DOHH2 (cell line): ENCODE measurements around the gene RAP1B.
A peak's percentile ranks its signal among the peaks of the same experiment; 100 is the strongest.

Experiments used
- H3F3A ChIP-seq: fragments of 200-600 bp; sonication (generic), shearing (Covaris generic); 2 replicates; pipeline ENCODE4 v1.6.0; 2016; ENCODE audit warnings: antibody characterized with exemption, mild to moderate bottlenecking; ENCODE audit not compliant: control insufficient read depth, insufficient read depth
- H3K27ac ChIP-seq: fragments of 200-600 bp; sonication (generic); 2 replicates; pipeline ENCODE4 v1.5.1; 2014; ENCODE audit warnings: low read depth, mild to moderate bottlenecking, low read length, moderate library complexity
- H3K27me3 ChIP-seq: fragments of 200-600 bp; sonication (generic); 2 replicates; pipeline ENCODE4 v1.6.1; 2014; ENCODE audit warnings: mild to moderate bottlenecking, low read length, mixed read lengths; ENCODE audit not compliant: control insufficient read depth
- H3K36me3 ChIP-seq: fragments of 200-600 bp; sonication (generic); 2 replicates; pipeline ENCODE4 v1.6.1; 2014; ENCODE audit warnings: mild to moderate bottlenecking, low read length, moderate library complexity, mixed read lengths; ENCODE audit not compliant: control insufficient read depth
- H3K4me1 ChIP-seq: fragments of 200-600 bp; sonication (generic); 2 replicates; pipeline ENCODE4 v1.6.1; 2014; ENCODE audit warnings: mild to moderate bottlenecking, low read length, mixed read lengths; ENCODE audit not compliant: control insufficient read depth
- H3K4me2 ChIP-seq: fragments of 200-600 bp; sonication (generic); 2 replicates; pipeline ENCODE4 v1.6.0; 2014; ENCODE audit warnings: mild to moderate bottlenecking, low read length, moderate library complexity
- H3K4me3 ChIP-seq: fragments of 200-600 bp; sonication (generic); 2 replicates; pipeline ENCODE4 v1.5.1; 2014; ENCODE audit warnings: mild to moderate bottlenecking, low read length, mixed read lengths
- H3K79me2 ChIP-seq: fragments of 200-600 bp; sonication (generic); 2 replicates; pipeline ENCODE4 v1.6.1; 2014; ENCODE audit warnings: mild to moderate bottlenecking, low read length, mixed read lengths; ENCODE audit not compliant: control insufficient read depth
- H3K9me2 ChIP-seq: fragments of 200-600 bp; sonication (generic); replicated peaks from 2 replicates; pipeline ENCODE4 v1.6.1; 2014; ENCODE audit warnings: mild to moderate bottlenecking, low read length, mixed read lengths; ENCODE audit not compliant: control insufficient read depth
- H3K9me3 ChIP-seq: fragments of 200-600 bp; sonication (generic); 2 replicates; pipeline ENCODE4 v1.6.1; 2014; ENCODE audit warnings: antibody characterized with exemption, low read length, mixed read lengths; ENCODE audit not compliant: control insufficient read depth, insufficient read depth
- H4K20me1 ChIP-seq: fragments of 200-600 bp; sonication (generic); 2 replicates; pipeline ENCODE4 v1.6.0; 2014; ENCODE audit warnings: low read depth, mild to moderate bottlenecking, antibody characterized with exemption, low read length, moderate library complexity; ENCODE audit not compliant: control insufficient read depth, insufficient read depth
- EZH2phosphoT487 ChIP-seq: fragments of 200-600 bp; sonication (generic); IDR thresholded peaks from 2 replicates; pipeline ENCODE4 v1.6.1; 2017; ENCODE audit warnings: borderline replicate concordance, mild to moderate bottlenecking, antibody characterized with exemption, low read length, moderate library complexity, mixed read lengths
- TF ChIP-seq, protein P1 (sequence below): fragments of 200-600 bp; sonication (generic); IDR thresholded peaks from one replicate; pipeline ENCODE4 v1.5.1; 2014; ENCODE audit warnings: antibody characterized with exemption, mild to moderate bottlenecking, low read depth, low read length; ENCODE audit not compliant: poor library complexity, severe bottlenecking

The RAP1B gene

DNA sequence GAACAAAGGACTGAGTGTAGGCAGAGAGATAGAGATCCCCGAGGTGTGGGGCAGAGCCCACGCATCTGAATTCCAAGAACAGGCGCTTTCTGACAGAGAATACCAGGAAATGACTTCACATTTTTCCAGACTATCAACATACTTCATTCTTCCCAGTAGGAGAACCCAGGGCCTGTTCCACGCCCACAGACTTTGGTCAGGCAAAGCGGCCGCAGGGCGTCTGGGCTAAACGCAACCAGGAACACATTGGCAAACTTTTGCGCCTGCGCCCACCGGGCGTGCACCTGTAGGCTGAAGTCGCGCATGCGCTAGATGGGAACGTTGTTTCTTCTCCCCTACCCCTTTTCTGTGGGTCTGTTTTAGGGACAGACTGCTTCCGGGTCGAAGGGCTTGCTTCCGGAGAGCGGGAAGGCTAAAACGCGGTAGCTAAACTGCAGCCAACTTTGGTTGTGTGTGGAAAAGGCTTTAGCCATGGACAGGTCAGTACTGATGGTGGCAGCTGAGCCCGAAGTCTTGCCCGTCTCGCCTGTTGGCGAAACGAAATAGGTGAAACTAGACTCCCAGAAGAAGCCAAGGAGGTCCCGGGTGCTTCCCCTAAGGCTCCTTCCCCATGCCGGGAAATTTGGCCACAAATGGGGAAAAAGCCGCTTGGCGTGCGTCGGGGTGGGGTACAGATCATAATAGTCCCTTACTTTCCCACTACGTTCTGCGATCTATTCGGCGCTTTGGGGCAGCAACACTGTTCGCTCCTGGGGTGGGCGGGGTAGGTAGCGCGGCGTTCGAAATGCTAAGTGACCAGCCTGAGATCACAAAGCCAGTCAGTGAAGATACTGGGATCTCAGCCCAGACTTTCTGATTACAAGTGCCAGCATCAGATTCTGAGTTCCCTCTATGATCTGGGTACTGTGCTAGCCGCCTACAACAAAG, 76.2 kb downstream of the RAP1B start, which contains the start of gene NUP107:
NUP107 (plus strand) TSS at position 384 of the 927 bp plus-strand sequence; CDS start at position 472, 88 bp downstream.
- Histone ChIP-seq H3K27ac (peak within 1 kb of the TSS; percentile 15; the same call in 1 of the 2 replicates), H3F3A (no peaks in the 10 kb centered on the region)

DNA sequence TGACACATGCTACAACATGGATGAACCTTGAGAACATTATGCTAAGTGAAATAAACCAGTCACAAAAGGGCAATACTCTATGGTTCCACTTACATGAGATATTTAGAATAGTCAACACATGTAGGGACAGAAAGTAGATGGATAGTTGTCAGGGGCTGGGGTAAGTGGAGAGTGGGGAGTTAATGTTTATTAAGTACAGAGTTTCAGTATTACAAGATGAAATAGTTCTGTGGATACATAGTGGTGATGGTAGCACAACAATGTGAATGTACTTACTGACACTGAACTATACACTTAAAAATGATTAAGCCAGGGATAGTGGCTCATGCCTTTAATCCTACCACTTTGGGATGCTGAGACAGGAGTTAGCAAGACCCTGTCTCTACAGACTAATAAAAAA, 84.8 kb downstream of the RAP1B start:
- peaks cover 84% of the 10 kb centered on the region for H3K36me3 ChIP-seq
- TF ChIP-seq, protein P1, sequence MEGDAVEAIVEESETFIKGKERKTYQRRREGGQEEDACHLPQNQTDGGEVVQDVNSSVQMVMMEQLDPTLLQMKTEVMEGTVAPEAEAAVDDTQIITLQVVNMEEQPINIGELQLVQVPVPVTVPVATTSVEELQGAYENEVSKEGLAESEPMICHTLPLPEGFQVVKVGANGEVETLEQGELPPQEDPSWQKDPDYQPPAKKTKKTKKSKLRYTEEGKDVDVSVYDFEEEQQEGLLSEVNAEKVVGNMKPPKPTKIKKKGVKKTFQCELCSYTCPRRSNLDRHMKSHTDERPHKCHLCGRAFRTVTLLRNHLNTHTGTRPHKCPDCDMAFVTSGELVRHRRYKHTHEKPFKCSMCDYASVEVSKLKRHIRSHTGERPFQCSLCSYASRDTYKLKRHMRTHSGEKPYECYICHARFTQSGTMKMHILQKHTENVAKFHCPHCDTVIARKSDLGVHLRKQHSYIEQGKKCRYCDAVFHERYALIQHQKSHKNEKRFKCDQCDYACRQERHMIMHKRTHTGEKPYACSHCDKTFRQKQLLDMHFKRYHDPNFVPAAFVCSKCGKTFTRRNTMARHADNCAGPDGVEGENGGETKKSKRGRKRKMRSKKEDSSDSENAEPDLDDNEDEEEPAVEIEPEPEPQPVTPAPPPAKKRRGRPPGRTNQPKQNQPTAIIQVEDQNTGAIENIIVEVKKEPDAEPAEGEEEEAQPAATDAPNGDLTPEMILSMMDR: no peak
- TF ChIP-seq EZH2phosphoT487: no peak
- H4K20me1 ChIP-seq: no peaks in the 10 kb centered on the region

More for the DNA sequence above, 76.2 kb downstream of the RAP1B start, which contains the start of gene NUP107:
- Histone ChIP-seq H4K20me1 (no peaks in the 10 kb centered on the region), H3K4me1 (peaks cover 23% of the 10 kb centered on the region), H3K9me2 (no peaks in the 10 kb centered on the region), H3K9me3 (no peaks in the 10 kb centered on the region), H3K4me2 (peak within 1 kb of the TSS; percentile 73), H3K79me2 (peaks cover 55% of the 10 kb centered on the region), H3K36me3 (peaks cover 35% of the 10 kb centered on the region), H3K27me3 (no peaks in the 10 kb centered on the region), H3K4me3 (peak within 1 kb of the TSS; percentile 76)
- TF ChIP-seq, protein P1: no peak
- no peak for TF ChIP-seq EZH2phosphoT487

DNA sequence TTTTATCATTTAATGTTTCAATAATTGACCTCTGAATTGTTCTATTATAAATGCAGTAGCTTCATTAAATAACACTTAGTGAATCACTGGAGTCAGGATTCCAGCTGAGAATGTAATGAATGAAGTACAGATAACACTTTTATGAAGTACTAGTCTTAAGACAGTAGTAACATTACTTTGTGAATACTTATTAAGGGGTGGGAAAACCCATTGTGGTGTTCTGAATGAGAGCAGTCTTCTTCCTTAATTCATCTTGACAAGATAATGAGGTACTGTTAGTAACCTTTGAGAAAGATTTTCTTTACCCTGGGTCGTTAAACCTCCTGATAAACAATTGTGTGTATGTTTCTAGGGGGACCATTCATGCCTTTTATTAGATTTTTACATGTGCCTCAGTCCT, 88.8 kb downstream of the RAP1B start:
- TF ChIP-seq, protein P1: no peak
- TF ChIP-seq EZH2phosphoT487: no peak

More for the DNA sequence above, 84.8 kb downstream of the RAP1B start:
- no peaks in the 10 kb centered on the region for H3K4me1 ChIP-seq
- H3K9me2 ChIP-seq: no peaks in the 10 kb centered on the region
- peaks cover 3% of the 10 kb centered on the region for H3K79me2 ChIP-seq
- H3K9me3 ChIP-seq: no peaks in the 10 kb centered on the region
- no peaks in the 10 kb centered on the region for H3K27me3 ChIP-seq
- H3K27ac ChIP-seq: no peak overlapping the region
- H3K4me2 ChIP-seq: no peak overlapping the region
- H3F3A ChIP-seq: peaks cover 4% of the 10 kb centered on the region; the same call in 1 of the 2 replicates
- no peak overlapping the region for H3K4me3 ChIP-seq

More for the DNA sequence above, 88.8 kb downstream of the RAP1B start:
- Histone ChIP-seq H4K20me1 (no peaks in the 10 kb centered on the region), H3K36me3 (peaks cover 65% of the 10 kb centered on the region), H3K27me3 (no peaks in the 10 kb centered on the region), H3F3A (peaks cover 4% of the 10 kb centered on the region; the same call in 1 of the 2 replicates), H3K9me3 (no peaks in the 10 kb centered on the region), H3K9me2 (no peaks in the 10 kb centered on the region), H3K4me2 (no peak overlapping the region), H3K79me2 (no peaks in the 10 kb centered on the region), H3K27ac (no peak overlapping the region), H3K4me3 (no peak overlapping the region), H3K4me1 (no peaks in the 10 kb centered on the region)
